Cardiac muscle cell (in vitro differentiated cells and primary cell): ENCODE results near the gene TNN. TPM values are rescaled to one million over a fixed set of nuclear protein-coding genes. Genes with fewer than 3 reads are reported as not detected.

Experiments used
- DNase-seq, 2 donors: peaks; one replicate each; pipeline versions ENCODE4 v3.0.0 to v3.0.0-alpha.2; 2010 to 2017; ENCODE audit warnings: low read depth in 1 of 2, low spot score in 1 of 2
- H3K27ac ChIP-seq: fragments of 200-600 bp; sonication (generic); 2 replicates; pipeline ENCODE4 v1.5.1; 2016
- H3K27me3 ChIP-seq: fragments of 200-600 bp; sonication (generic); 2 replicates; pipeline ENCODE4 v1.6.0; 2016; ENCODE audit warnings: control low read depth
- H3K36me3 ChIP-seq: fragments of 200-600 bp; sonication (generic); 2 replicates; pipeline ENCODE4 v1.5.1; 2016; ENCODE audit warnings: control low read depth
- H3K4me1 ChIP-seq: fragments of 200-600 bp; sonication (generic); 2 replicates; pipeline ENCODE4 v1.8.1; 2017; ENCODE audit warnings: low read depth, mild to moderate bottlenecking, mixed run types
- H3K4me3 ChIP-seq: fragments of 200-600 bp; sonication (generic); 2 replicates; pipeline ENCODE4 v1.5.1; 2016; ENCODE audit warnings: mild to moderate bottlenecking
- H3K9me3 ChIP-seq: fragments of 200-600 bp; sonication (generic); 2 replicates; pipeline ENCODE4 v1.5.1; 2017; ENCODE audit warnings: low read depth, mild to moderate bottlenecking, control low read depth
- polyA plus RNA-seq: library from polyadenylated mRNA; unstranded; fragments of >200 nt; fragmentation: Nextera tagmentation; extraction: Ambion mirVana; gene quantifications from 2 replicates; pipeline ENCODE4 v1.2.1, GENCODE V29; 2016
- total RNA-seq: library from RNA; depleted of rRNA; stranded (reverse); fragments of >200 nt; gene quantifications from 2 replicates; pipeline ENCODE4 v1.2.3, GENCODE V29; 2016
- TF ChIP-seq, protein P1 (sequence below): IDR thresholded peaks from 2 replicates; pipeline ENCODE4 v1.5.1; 2012; ENCODE audit warnings: low read depth, mild to moderate bottlenecking, low read length

TNN gene
- total and polyA plus RNA-seq, 2 experiments from 2014 or later, result not detected

DNA sequence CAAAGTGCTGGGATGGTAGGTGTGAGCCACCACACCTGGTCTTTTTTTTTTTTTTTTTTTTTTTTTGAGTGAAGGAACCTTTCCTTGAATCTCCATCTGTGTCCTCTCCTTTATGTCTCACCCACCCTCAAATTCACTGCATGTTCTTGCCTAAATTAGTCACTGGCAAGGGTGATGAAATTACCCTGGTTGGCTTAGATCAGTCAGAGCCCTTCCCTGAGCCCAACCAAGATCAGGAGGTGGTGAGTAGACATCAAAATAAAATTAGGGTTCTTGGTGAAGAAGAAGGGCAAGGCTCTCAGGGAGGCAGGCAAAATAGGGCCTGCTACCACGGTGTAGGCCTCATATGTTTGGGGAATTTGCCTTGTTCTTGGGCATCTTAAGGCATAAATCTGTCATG, 5.3 kb upstream of the TNN start:
- no peaks in the 10 kb centered on the region for H3K4me1 ChIP-seq
- no peaks in the 10 kb centered on the region for H3K36me3 ChIP-seq
- H3K27me3 ChIP-seq, result no peaks in the 10 kb centered on the region
- H3K9me3 ChIP-seq, result no peaks in the 10 kb centered on the region
- TF ChIP-seq, protein P1, sequence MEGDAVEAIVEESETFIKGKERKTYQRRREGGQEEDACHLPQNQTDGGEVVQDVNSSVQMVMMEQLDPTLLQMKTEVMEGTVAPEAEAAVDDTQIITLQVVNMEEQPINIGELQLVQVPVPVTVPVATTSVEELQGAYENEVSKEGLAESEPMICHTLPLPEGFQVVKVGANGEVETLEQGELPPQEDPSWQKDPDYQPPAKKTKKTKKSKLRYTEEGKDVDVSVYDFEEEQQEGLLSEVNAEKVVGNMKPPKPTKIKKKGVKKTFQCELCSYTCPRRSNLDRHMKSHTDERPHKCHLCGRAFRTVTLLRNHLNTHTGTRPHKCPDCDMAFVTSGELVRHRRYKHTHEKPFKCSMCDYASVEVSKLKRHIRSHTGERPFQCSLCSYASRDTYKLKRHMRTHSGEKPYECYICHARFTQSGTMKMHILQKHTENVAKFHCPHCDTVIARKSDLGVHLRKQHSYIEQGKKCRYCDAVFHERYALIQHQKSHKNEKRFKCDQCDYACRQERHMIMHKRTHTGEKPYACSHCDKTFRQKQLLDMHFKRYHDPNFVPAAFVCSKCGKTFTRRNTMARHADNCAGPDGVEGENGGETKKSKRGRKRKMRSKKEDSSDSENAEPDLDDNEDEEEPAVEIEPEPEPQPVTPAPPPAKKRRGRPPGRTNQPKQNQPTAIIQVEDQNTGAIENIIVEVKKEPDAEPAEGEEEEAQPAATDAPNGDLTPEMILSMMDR, result no peak
- no peak overlapping the region for H3K27ac ChIP-seq
- DNase-seq, result no peak
- no peak overlapping the region for H3K4me3 ChIP-seq

DNA sequence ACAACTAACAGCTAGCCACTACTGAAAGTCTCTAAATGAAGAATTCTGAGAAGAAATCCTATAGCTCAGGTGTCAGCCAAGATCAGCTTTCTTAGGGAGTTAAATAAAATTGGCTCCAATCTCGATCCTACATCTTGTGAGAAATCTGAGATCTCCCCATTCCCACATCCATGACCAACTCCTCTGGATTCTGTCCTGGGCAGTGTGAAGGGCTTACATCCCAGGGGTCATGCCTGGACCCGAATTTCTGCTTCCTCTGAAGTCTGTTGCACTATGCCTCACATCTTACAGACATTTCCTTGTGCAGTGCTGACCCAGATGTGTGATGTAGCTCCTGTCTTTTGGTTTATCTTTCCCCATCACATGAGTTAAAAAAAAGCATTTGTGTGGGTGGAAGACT, 4.8 kb upstream of the TNN start:
- Histone ChIP-seq H3K9me3 (no peaks in the 10 kb centered on the region), H3K4me1 (no peaks in the 10 kb centered on the region), H3K4me3 (no peak overlapping the region), H3K36me3 (no peaks in the 10 kb centered on the region), H3K27ac (no peak overlapping the region), H3K27me3 (no peaks in the 10 kb centered on the region)
- TF ChIP-seq, protein P1, result no peak
- no peak for DNase-seq

DNA sequence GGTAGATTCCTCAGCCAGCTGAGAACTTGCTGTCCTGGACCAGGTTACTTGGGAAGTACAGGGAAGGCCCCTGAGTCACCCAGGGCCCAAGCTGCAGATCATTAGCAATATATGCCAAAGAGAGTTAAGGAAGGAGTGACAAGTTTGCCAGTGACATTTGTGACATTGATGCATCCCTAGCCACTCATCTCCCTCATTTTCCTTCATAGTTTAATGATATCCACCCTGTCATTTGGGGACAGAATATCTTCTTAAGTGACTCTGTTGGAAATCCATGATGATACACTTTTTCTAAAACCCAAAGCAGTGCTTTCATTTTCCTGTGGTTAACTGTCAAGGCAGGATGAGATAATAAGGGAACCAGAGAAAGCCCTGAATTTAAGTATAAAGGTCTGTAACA, 3.2 kb downstream of the TNN start:
- H3K4me3 ChIP-seq, result no peak overlapping the region
- H3K36me3 ChIP-seq, result no peaks in the 10 kb centered on the region
- H3K9me3 ChIP-seq, result no peaks in the 10 kb centered on the region
- no peak overlapping the region for H3K27ac ChIP-seq
- TF ChIP-seq, protein P1, result no peak
- DNase-seq, result no peak
- no peaks in the 10 kb centered on the region for H3K27me3 ChIP-seq
- H3K4me1 ChIP-seq, result no peaks in the 10 kb centered on the region

DNA sequence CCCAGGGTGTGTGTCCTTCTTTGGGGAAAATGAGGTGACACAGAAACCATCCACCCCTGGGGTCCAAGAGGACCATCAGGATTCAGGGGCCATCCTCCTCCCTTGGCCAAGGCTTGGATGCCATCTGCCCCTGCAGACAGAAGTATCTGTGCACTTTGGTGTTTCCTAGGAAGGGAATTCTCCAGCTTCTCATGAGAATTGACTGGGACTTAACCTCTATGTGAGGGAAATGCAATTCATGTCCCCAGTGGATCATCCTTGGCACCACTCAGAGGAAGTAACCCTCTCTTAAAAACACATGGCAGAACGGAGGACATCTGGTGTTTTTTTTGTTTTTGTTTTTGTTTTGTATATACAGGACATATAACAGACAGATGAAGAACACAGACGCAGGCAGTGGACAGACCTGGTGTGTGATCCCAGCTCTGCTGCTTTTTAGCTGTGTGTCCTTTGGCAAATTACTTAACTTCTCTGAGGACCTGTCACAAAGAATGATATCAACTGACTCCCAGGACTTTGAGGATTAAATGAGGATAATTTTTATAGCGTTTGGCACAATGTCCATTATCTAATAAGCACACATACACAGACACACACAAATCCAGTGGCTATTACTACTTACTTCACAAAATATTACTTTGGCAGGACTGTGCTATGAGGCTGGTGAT, 3.8 kb downstream of the TNN start:
- TF ChIP-seq, protein P1, result no peak
- Histone ChIP-seq H3K27me3 (no peaks in the 10 kb centered on the region), H3K27ac (no peak overlapping the region), H3K36me3 (no peaks in the 10 kb centered on the region), H3K9me3 (no peaks in the 10 kb centered on the region), H3K4me1 (no peaks in the 10 kb centered on the region), H3K4me3 (no peak overlapping the region)
- DNase-seq, result no peak

DNA sequence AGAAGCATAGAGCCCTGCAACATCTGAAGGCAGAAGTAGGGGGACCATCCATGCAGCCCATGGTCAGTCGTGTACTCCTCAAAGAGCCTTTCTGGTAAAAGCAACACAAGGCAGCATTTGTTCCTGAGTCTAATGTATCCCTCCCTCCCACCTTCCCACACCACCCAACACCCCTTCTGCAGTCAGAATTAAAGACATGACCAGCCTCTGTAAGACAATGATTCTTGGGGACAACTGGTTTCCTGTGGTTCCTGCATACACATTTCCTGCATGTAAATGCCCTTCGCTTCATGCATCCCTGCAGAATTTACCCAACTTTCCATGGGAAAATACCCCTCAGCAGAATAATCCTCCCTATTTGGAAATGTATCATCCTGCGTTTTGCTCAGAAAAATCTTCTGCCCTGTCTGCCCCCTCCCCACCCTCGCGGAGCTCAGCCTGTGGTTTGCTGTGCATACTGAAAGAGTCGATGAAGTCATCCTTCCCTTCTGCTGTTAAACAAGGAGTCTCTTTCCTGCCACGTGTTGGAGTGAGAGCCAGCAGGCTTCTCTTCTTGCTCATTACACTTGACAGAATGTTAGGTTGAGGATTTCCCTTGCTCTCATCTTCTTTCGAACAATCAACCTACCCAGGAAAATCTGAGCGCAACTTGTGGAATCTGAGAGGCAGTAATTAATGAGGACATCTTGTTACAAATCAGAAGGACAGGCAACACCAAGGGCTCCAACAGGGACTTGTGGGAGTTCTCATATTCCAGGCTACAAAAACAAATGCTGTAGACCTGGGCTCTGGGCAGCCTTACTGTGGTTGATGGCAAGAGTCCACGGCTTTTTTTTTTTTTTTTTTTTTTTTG, 4.7 kb downstream of the TNN start:
- no peaks in the 10 kb centered on the region for H3K4me1 ChIP-seq
- no peak overlapping the region for H3K27ac ChIP-seq
- H3K9me3 ChIP-seq, result no peaks in the 10 kb centered on the region
- no peaks in the 10 kb centered on the region for H3K27me3 ChIP-seq
- DNase-seq, result peak; percentile 9 to 69
- H3K36me3 ChIP-seq, result no peaks in the 10 kb centered on the region
- H3K4me3 ChIP-seq, result no peak overlapping the region
- TF ChIP-seq, protein P1, result no peak
